Brain microvascular endothelial cell (primary cell): Measurements from ENCODE around the gene MYORG.
A peak's percentile ranks its signal among the peaks of the same experiment; 100 is the strongest.

Experiments used
- DNase-seq: peaks from one replicate; pipeline ENCODE4 v3.0.0-alpha.2; 2020
- H3K27ac ChIP-seq: fragments of 250-450 bp; sonication (Bioruptor Pico); 2 replicates; pipeline ENCODE4 v1.5.1; 2020; ENCODE audit warnings: mild to moderate bottlenecking, moderate library complexity
- H3K27me3 ChIP-seq: fragments of 250-450 bp; sonication (Bioruptor Pico); replicated peaks from 2 replicates; pipeline ENCODE4 v1.5.1; 2020; ENCODE audit warnings: mild to moderate bottlenecking
- H3K36me3 ChIP-seq: fragments of 250-450 bp; sonication (Bioruptor Pico); replicated peaks from 2 replicates; pipeline ENCODE4 v1.5.1; 2020; ENCODE audit warnings: mild to moderate bottlenecking
- H3K4me3 ChIP-seq: 2 replicates; pipeline ENCODE4 v1.5.1; 2011; ENCODE audit warnings: low read depth, mild to moderate bottlenecking, control low read depth, low read length, moderate library complexity
- CTCF ChIP-seq: IDR thresholded peaks from 2 replicates; pipeline ENCODE4 v1.5.1; 2011; ENCODE audit warnings: low read depth, mild to moderate bottlenecking, moderate library complexity, low read length, control low read depth, inconsistent platforms; ENCODE audit errors: missing control alignments
- in situ Hi-C: cut with HindIII; loops from 2 replicates; pipeline ENCODE4 v1.10.0; 2017; ENCODE audit warnings: low sequenced_read_pairs, low pct_ligation_motif_present

The MYORG gene

GRCh38 chr9:34376596-34377403, at the start of gene MYORG:
Gene MYORG (minus strand): TSS chr9:34376898. CDS start chr9:34372943, 3,955 bp downstream.
- Histone ChIP-seq H3K4me3 (peak within 1 kb of the TSS; percentile 72), H3K36me3 (no peaks in the 10 kb centered on the region), H3K27ac (no peak within 1 kb of the TSS), H3K27me3 (peaks cover 13% of the 10 kb centered on the region)
- peak; percentile 64 for DNase-seq
- in situ Hi-C loops, result no loop called here
- TF ChIP-seq CTCF, result no peak

GRCh38 chr9:34419716-34420504, 43.2 kb upstream of the MYORG start:
- Histone ChIP-seq H3K36me3 (no peaks in the 10 kb centered on the region), H3K27me3 (no peaks in the 10 kb centered on the region), H3K4me3 (no peak overlapping the region), H3K27ac (no peak overlapping the region)
- no peak for TF ChIP-seq CTCF
- in situ Hi-C loops, result no loop called here
- no peak for DNase-seq

GRCh38 chr9:34417734-34418133, 41.0 kb upstream of the MYORG start:
- Histone ChIP-seq H3K36me3 (no peaks in the 10 kb centered on the region), H3K27me3 (no peaks in the 10 kb centered on the region), H3K4me3 (no peak overlapping the region), H3K27ac (no peak overlapping the region)
- no peak for TF ChIP-seq CTCF
- no peak for DNase-seq
- in situ Hi-C loops, result no loop called here

- no peaks in the 10 kb centered on the region for H3K27me3 ChIP-seq
- H3K27ac ChIP-seq, result no peak overlapping the region
- no peak overlapping the region for H3K4me3 ChIP-seq
- in situ Hi-C loops, result no loop called here
- DNase-seq, result peak; percentile 45
- no peaks in the 10 kb centered on the region for H3K36me3 ChIP-seq
- no peak for TF ChIP-seq CTCF
Measured at GRCh38 chr9:34413231-34413852, 36.6 kb upstream of the MYORG start.

- no peak overlapping the region for H3K4me3 ChIP-seq
- in situ Hi-C loops, result no loop called here
- H3K36me3 ChIP-seq, result no peaks in the 10 kb centered on the region
- no peak for DNase-seq
- H3K27me3 ChIP-seq, result no peaks in the 10 kb centered on the region
- TF ChIP-seq CTCF, result no peak
- no peak overlapping the region for H3K27ac ChIP-seq
Measured at GRCh38 chr9:34412336-34412735, 35.6 kb upstream of the MYORG start.
